ENCODE measurements around the gene ASCC3.

DNA sequence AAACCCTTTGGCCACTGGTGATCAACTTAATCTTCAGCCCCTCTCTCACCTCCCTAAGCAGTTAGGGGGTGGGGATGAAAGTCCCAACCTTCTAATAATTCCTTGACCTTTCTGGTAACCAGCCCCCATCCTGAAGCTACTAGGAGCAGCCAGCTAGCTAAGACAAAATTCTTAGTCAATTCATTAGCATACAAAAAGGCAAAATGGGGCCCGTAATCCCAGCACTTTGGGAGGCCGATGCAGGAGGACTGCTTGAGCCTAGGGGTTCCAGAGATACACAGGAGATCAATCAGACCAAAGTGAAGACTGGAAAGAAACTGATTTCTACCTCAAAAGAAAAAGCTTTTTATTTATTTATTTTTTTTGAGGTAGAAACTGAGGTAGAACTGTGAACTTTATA lies 1.8 kb downstream of the ASCC3 start:
- TF ChIP-seq, protein P1, sequence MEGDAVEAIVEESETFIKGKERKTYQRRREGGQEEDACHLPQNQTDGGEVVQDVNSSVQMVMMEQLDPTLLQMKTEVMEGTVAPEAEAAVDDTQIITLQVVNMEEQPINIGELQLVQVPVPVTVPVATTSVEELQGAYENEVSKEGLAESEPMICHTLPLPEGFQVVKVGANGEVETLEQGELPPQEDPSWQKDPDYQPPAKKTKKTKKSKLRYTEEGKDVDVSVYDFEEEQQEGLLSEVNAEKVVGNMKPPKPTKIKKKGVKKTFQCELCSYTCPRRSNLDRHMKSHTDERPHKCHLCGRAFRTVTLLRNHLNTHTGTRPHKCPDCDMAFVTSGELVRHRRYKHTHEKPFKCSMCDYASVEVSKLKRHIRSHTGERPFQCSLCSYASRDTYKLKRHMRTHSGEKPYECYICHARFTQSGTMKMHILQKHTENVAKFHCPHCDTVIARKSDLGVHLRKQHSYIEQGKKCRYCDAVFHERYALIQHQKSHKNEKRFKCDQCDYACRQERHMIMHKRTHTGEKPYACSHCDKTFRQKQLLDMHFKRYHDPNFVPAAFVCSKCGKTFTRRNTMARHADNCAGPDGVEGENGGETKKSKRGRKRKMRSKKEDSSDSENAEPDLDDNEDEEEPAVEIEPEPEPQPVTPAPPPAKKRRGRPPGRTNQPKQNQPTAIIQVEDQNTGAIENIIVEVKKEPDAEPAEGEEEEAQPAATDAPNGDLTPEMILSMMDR (IDR thresholded peaks at IDR 0.05; ENCODE audit: low read length) = no peak
- TF ChIP-seq EZH2 (IDR thresholded peaks at IDR 0.05; ENCODE audit: borderline replicate concordance, low read length) = no peak

Data from OCI-LY1 (cell line).